Cerebellar cortex (tissue), 1 donor: ENCODE results near the gene VN1R4.
"Not testable (repeated sequence)": the region's sequence is repeated elsewhere in the genome, so short reads cannot be mapped to it uniquely, and the experiment has no call there.

Experiments used
- DNase-seq: peaks from one replicate; pipeline ENCODE4 v3.0.0-alpha.2; 2015; ENCODE audit warnings: low spot score

Gene VN1R4

DNA sequence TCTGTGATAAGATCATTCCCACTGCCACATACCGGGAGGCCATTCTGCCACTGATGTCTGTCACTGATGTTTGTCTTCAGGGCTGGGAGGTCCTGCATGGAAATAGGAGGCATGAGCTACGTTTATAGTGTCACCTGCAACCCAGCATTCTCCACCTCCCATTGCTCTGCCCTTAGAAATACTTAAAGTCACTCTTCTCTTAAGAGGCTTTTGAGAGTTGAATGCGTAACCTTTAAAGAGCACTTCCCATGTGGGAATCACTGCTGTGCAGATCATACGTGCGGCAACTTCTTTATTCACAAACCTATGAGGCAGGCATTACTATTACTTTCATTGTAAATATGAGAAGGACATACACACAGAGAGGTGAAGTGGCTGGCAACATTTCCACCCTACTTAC, at the start of gene VN1R4:
Gene VN1R4, minus strand, starts transcription at position 101 of the 400 bp plus-strand sequence. Its CDS starts 58 bp downstream, at position 43.
- DNase-seq, result not testable (repeated sequence)

- no peak for DNase-seq
Observed at GRCh38 chr19:53311897-53312296, 44.4 kb upstream of the VN1R4 start.

DNA sequence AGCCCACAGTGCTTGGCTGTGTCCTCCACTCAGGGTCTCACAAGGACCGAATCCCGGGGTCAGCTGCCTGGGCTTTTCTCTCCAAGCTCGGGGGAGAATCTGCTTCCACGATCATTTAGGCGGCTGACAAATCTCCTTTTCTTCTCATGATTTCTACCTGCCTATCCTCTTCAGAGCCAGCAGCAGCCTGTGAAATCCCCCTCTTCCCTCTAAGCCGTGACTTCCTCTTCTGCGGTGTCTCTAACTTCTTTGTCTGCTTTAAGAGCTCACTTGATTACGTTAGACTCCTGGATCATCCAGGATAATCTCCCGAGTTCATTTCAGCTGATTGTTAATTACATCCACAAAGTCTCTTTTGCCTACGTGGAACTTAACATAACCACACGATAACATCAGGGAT, 43.5 kb upstream of the VN1R4 start:
- DNase-seq, result no peak

- DNase-seq, result no peak
Observed at GRCh38 chr19:53308339-53308811, 40.9 kb upstream of the VN1R4 start.

GRCh38 chr19:53301341-53301740, 33.8 kb upstream of the VN1R4 start:
- not testable (repeated sequence) for DNase-seq

- DNase-seq, result peak; percentile 2
Observed at GRCh38 chr19:53294786-53295441, 27.4 kb upstream of the VN1R4 start.

GRCh38 chr19:53290758-53291549, 23.4 kb upstream of the VN1R4 start:
- DNase-seq, result no peak

DNA sequence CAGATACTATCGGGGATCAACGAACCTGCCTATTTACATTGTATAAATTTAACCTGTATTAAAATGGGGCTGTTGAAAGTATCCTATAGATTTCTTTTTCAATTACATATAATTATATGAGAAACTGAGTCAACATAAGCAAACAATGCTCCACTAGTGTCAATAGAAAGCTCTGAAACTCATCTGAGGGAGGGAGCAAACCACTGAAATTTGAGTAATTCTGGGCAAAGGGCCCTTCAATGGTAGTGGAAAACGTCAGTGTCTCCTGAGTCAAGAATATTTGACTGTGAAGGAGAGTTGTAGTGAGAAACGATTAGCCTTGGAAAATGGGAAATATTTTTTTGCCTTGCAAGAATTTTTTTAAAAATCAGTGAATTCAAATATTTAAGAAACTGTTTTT, 17.6 kb upstream of the VN1R4 start:
- no peak for DNase-seq

GRCh38 chr19:53281947-53282346, 14.4 kb upstream of the VN1R4 start:
- not testable (repeated sequence) for DNase-seq

GRCh38 chr19:53275480-53275879, 8.0 kb upstream of the VN1R4 start:
- no peak for DNase-seq

GRCh38 chr19:53272044-53272443, 4.5 kb upstream of the VN1R4 start:
- no peak for DNase-seq

DNA sequence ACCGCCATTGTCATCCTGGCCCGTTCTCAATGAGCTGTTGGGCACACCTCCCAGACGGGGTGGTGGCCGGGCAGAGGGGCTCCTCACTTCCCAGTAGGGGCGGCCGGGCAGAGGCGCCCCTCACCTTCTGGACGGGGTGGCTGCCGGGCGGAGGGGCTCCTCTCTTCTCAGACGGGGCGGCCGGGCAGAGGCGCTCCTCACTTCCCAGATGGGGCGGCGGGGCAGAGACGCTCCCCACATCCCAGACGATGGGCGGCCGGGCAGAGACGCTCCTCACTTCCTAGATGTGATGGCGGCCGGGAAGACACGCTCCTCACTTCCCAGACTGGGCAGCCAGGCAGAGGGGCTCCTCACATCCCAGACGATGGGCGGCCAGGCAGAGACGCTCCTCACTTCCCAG, 2.3 kb upstream of the VN1R4 start:
- DNase-seq, result not testable (repeated sequence)

DNA sequence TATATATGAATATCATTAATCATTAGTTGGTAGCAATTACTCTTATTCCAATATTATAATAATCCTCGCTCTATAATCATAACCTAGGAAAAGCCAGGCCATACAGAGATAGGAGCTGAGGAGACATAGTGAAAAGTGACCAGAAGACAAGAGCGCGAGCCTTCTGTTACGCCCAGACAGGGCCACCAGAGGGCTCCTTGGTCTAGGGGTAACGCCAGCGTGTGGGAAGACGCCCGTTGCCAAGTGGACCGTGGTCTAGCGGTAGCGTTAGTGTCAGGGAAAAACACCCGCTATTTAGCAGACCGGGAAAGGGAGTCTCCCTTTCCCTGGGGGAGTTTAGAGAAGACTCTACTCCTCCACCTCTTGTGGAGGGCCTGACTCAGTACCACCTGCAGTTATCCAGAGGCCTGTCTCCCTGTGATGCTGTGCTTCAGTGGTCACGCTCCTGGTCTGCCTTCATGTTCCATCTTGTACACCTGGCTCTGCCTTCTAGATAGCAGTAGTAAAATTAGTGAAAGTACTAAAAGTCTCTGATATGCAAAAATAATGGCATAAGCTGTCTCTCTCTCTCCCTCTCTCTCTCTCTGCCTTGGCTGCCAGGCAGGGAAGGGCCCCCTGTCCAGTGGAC, 9.7 kb downstream of the VN1R4 start, which contains the start of gene VN1R2:
Gene VN1R2, plus strand, starts transcription at position 578 of the 628 bp plus-strand sequence. CDS start 84 bp downstream, outside the sequence.
- not testable (repeated sequence) for DNase-seq

GRCh38 chr19:53254411-53255341, 12.8 kb downstream of the VN1R4 start, which contains the start of gene ZNF677:
ZNF677 (minus strand) TSS chr19:53254873; CDS start chr19:53251550, 3,323 bp downstream.
- peak; percentile 88 for DNase-seq

- DNase-seq, result no peak
Observed at GRCh38 chr19:53246498-53246897, 21.0 kb downstream of the VN1R4 start.

DNA sequence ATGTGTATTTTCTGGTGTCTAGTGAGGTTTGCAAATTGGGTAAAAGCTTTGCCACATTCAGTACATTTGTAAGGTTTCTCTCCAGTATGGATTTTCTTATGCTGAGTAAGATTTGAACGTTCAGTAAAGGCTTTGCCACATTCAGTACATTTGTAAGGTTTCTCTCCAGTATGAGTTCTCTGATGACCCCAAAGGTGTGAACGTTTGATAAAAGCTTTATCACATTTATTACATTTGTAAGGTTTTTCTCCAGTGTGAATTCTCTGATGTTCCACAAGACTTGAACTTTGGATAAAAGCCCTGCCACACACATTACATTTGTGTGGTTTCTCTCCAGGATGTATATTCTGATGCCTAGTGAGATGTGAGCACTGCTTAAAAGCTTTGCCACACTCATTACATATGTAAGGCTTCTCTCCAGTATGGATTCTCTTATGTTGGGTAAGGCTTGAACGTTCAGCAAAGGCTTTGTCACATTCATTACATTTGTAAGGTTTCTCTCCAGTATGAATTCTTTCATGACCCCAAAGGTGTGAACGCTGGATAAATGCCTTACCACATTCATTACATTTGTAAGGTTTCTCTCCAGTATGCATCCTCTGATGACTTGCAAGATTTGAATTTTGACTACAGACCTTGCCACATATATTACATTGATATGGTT, 30.3 kb downstream of the VN1R4 start:
- no peak for DNase-seq

- no peak for DNase-seq
Observed at GRCh38 chr19:53224606-53225005, 42.9 kb downstream of the VN1R4 start.

DNA sequence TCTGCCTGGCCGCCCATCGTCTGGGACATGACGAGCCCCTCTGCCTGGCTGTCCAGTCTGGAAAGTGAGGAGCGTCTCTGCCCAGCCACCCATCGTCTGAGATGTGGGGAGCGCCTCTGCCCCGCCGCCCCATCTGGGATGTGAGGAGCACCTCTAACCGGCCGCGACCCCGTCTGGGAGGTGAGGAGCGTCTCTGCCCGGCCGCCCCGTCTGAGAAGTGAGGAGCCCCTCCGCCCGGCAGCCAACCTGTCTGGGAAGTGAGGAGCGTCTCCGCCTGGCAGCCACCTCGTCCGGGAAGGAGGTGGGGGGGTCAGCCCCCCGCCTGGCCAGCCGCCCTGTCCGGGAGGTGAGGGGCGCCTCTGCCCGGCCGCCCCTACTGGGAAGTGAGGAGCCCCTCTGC, 44.8 kb downstream of the VN1R4 start:
- DNase-seq, result not testable (repeated sequence)
